B cell (primary cell): ENCODE measurements around the gene HSPB7. TPM values are rescaled to one million over a fixed set of nuclear protein-coding genes. Genes with fewer than 3 reads are reported as not detected.

Experiments used
- ATAC-seq: fragments of 200-7000 bp; cut with Tn5 transposase; one replicate; pipeline ENCODE4 v1.10.0; 2021; ENCODE audit warnings: low read depth, mild to moderate bottlenecking, moderate number of reproducible peaks, moderate library complexity
- CTCF ChIA-PET: fragments of 350-600 bp; sonication (Branson Sonifier 250); formaldehyde crosslinking; loops from one replicate; lab custom pipeline; 2021; ENCODE audit warnings: antibody characterized with exemption, inconsistent platforms; lab: Charles Lee
- POLR2A ChIA-PET: fragments of 350-600 bp; sonication (Branson Sonifier 250); formaldehyde crosslinking; loops from one replicate; lab custom pipeline; 2021; ENCODE audit warnings: antibody characterized with exemption; lab: Charles Lee
- DNase-seq: peaks from one replicate; pipeline ENCODE4 v3.0.0; 2013
- H2AFZ ChIP-seq: 2 replicates; pipeline ENCODE4 v1.6.1; 2012; ENCODE audit warnings: mild to moderate bottlenecking, low read depth, low read length; ENCODE audit not compliant: insufficient read depth, poor library complexity, severe bottlenecking
- H3K27ac ChIP-seq, 2 donors: 1 replicate in 1 of 2; 2 replicates in 1 of 2; pipeline ENCODE4 v1.5.1; 2012 to 2013; ENCODE audit warnings: low read length in 2 of 2, mild to moderate bottlenecking in 2 of 2, moderate library complexity in 1 of 2
- H3K27me3 ChIP-seq, 4 experiments: fragments of 200-600 bp in 1 of 4; sonication (generic) in 1 of 4; replicated peaks in 1 of 4; 1 replicate in 2 of 4; 2 replicates in 2 of 4; pipeline versions ENCODE4 v1.6.1 to v1.7.0; 2013 to 2016; ENCODE audit warnings: low read length in 3 of 4, mild to moderate bottlenecking in 2 of 4, mixed read lengths in 1 of 4, moderate library complexity in 1 of 4; ENCODE audit not compliant: insufficient read depth in 4 of 4, control insufficient read depth in 3 of 4; ENCODE audit errors: control extremely low read depth in 1 of 4
- H3K36me3 ChIP-seq, 2 experiments: replicated peaks in 1 of 2; 1 replicate in 1 of 2; 2 replicates in 1 of 2; pipeline versions ENCODE4 v1.6.1 to v1.7.1; 2013; ENCODE audit warnings: low read length in 1 of 2; ENCODE audit not compliant: insufficient read depth in 2 of 2, control insufficient read depth in 1 of 2; ENCODE audit errors: control extremely low read depth in 1 of 2, extremely low read depth in 1 of 2
- H3K4me1 ChIP-seq, 2 donors: fragments of 200-600 bp in 1 of 2; sonication (generic) in 1 of 2; 1 replicate in 1 of 2; 2 replicates in 1 of 2; pipeline versions ENCODE4 v1.5.1 to v1.6.1; 2013 to 2017; ENCODE audit warnings: low read length in 2 of 2; ENCODE audit not compliant: control insufficient read depth in 2 of 2, insufficient read depth in 2 of 2
- H3K4me2 ChIP-seq: replicated peaks from 2 replicates; pipeline ENCODE3; 2012; ENCODE audit warnings: mild to moderate bottlenecking, low read depth, low read length; ENCODE audit not compliant: poor library complexity, severe bottlenecking
- H3K4me3 ChIP-seq, 5 experiments: fragments of 200-600 bp in 1 of 5; sonication (generic) in 1 of 5; 1 replicate in 3 of 5; 2 replicates in 2 of 5; pipeline versions ENCODE4 v1.5.1 to v1.7.0; 2011 to 2016; ENCODE audit warnings: low read length in 4 of 5, mild to moderate bottlenecking in 4 of 5, low read depth in 2 of 5, control low read depth in 1 of 5, moderate library complexity in 1 of 5; ENCODE audit not compliant: insufficient read depth in 1 of 5; ENCODE audit errors: control extremely low read depth in 1 of 5, extremely low read depth in 1 of 5
- H3K79me2 ChIP-seq: fragments of 200-600 bp; sonication (generic); one replicate; pipeline ENCODE4 v1.6.0; 2016; ENCODE audit warnings: low read length; ENCODE audit not compliant: control insufficient read depth, insufficient read depth
- H3K9ac ChIP-seq: fragments of 200-600 bp; sonication (generic); 2 replicates; pipeline ENCODE4 v1.6.1; 2017; ENCODE audit warnings: mild to moderate bottlenecking, low read length, moderate library complexity
- H3K9me3 ChIP-seq, 3 donors: one replicate each; pipeline versions ENCODE4 v1.6.1 to v1.7.1; 2013; ENCODE audit warnings: low read length in 2 of 3; ENCODE audit not compliant: control insufficient read depth in 2 of 3, insufficient read depth in 1 of 3; ENCODE audit errors: control extremely low read depth in 1 of 3
- H4K20me1 ChIP-seq: 2 replicates; pipeline ENCODE4 v1.6.0; 2012; ENCODE audit warnings: mild to moderate bottlenecking, low read length; ENCODE audit not compliant: insufficient read depth, control insufficient read depth, poor library complexity, severe bottlenecking
- H3K27ac Mint-ChIP-seq: one replicate; pipeline ENCODE4 v1.8.0; 2021; ENCODE audit warnings: mixed read lengths
- H3K27me3 Mint-ChIP-seq: one replicate; pipeline ENCODE4 v1.8.0; 2021; ENCODE audit warnings: mixed read lengths
- H3K4me1 Mint-ChIP-seq: one replicate; pipeline ENCODE4 v1.8.0; 2021; ENCODE audit warnings: mixed read lengths
- H3K4me3 Mint-ChIP-seq: one replicate; pipeline ENCODE4 v1.8.0; 2021; ENCODE audit warnings: mixed read lengths
- H3K9me3 Mint-ChIP-seq: one replicate; pipeline ENCODE4 v1.8.0; 2022; ENCODE audit warnings: mixed read lengths; ENCODE audit not compliant: insufficient read depth
- CTCF ChIP-seq: fragments of 200-600 bp; IDR thresholded peaks from one replicate; pipeline ENCODE4 v1.8.0; 2022; ENCODE audit warnings: antibody characterized with exemption, mild to moderate bottlenecking
- EZH2 ChIP-seq: IDR thresholded peaks from 2 replicates; pipeline ENCODE4 v1.6.1; 2012; ENCODE audit warnings: borderline replicate concordance, low read depth, mild to moderate bottlenecking, moderate library complexity, low read length; ENCODE audit not compliant: insufficient read depth, poor library complexity, severe bottlenecking
- WGBS: methylation state at CpG from one replicate; pipeline ENCODE4 v1.1.5; 2013; ENCODE audit warnings: missing lambda C conversion rate; ENCODE audit not compliant: insufficient coverage; 5-methylcytosine and 5-hydroxymethylcytosine counted together
- intact Hi-C: fragments of 100-400 bp; cut with micrococcal nuclease; formaldehyde crosslinking; loops from one replicate; pipeline ENCODE4 v1.10.0; 2022
- polyA plus RNA-seq: library from polyadenylated mRNA; depleted of rRNA; stranded (reverse); fragments of >200 nt; gene quantifications from 2 replicates; pipeline ENCODE4 v1.2.3, GENCODE V29; 2012
- total RNA-seq, 2 donors: library from RNA; stranded (reverse); fragments of 120-200 nt in 1 of 2; gene quantifications; 1 replicate in 1 of 2; 2 replicates in 1 of 2; pipeline versions ENCODE4 v1.2.3 to v1.2.4, GENCODE V29; 2013 to 2022

The HSPB7 gene
- total and polyA plus RNA-seq, 2 donors (not counting 1 experiment from before 2014, with no cell fraction given) = not detected

- Histone ChIP-seq H3K79me2 (no peaks in the 10 kb centered on the region), H3K9me3 (no peaks in the 10 kb centered on the region), H3K9ac (no peak overlapping the region), H3K27ac (no peak overlapping the region), H3K27me3 (peaks cover 0 to 2% (median 0%) of the 10 kb centered on the region in 4 experiments), H4K20me1 (no peaks in the 10 kb centered on the region), H3K4me3 (no peak overlapping the region), H3K4me2 (peak overlapping the region; percentile 38), H3K36me3 (no peaks in the 10 kb centered on the region), H3K4me1 (peaks cover 4 to 5% of the 10 kb centered on the region in 2 donors), H2AFZ (peak overlapping the region; percentile 51)
- intact Hi-C loops = loop anchor here (1.0 kb wide), 4 partner anchors 47 to 264 kb away; no protein-coding TSS in a partner anchor
- no peak overlapping the region for H3K4me3 Mint-ChIP-seq
- CTCF ChIA-PET = interaction anchor here (0.7 to 3.7 kb wide), 14 partner anchors 12 to 265 kb away, joined by 3 to 27 read pairs (median 5); partner anchors contain the start of gene CLCNKB
- H3K9me3 Mint-ChIP-seq = no peaks in the 10 kb centered on the region
- ATAC-seq (peak; percentile 100), DNase-seq (peak; percentile 91)
- TF ChIP-seq EZH2 (no peak), CTCF (peak; percentile 74)
- POLR2A ChIA-PET = no interaction called here
- no peak overlapping the region for H3K27ac Mint-ChIP-seq
- peaks cover 9% of the 10 kb centered on the region for H3K27me3 Mint-ChIP-seq
- H3K4me1 Mint-ChIP-seq = peaks cover 6% of the 10 kb centered on the region
- 57% methylated on average over 9 of the region's 18 CpGs for WGBS
Observed at GRCh38 chr1:16055613-16056520, 38.0 kb upstream of the HSPB7 start.
